GM12878 (cell line): ENCODE data around the gene NOP9. TPM values are rescaled to one million over a fixed set of nuclear protein-coding genes. Genes with fewer than 3 reads are reported as not detected.

Experiments used
- ATF7 ChIP-seq: fragments of 450-650 bp; IDR thresholded peaks from 2 replicates; pipeline ENCODE4 v1.6.1; 2016; ENCODE audit warnings: low read depth, mild to moderate bottlenecking
- BHLHE40 ChIP-seq, 2 experiments: fragments of 450-650 bp in 1 of 2; IDR thresholded peaks; 2 replicates each; pipeline ENCODE4 v1.6.1; 2011 to 2017; ENCODE audit warnings: low read depth in 2 of 2, borderline replicate concordance in 1 of 2, improper control_type of control experiment in 1 of 2, low read length in 1 of 2, mild to moderate bottlenecking in 1 of 2
- CBFB ChIP-seq: IDR thresholded peaks from 2 replicates; pipeline ENCODE4 v1.6.1; 2016; ENCODE audit warnings: antibody characterized with exemption, low read depth
- CBX3 ChIP-seq: fragments of 200-600 bp; sonication (generic); IDR thresholded peaks from 2 replicates; pipeline ENCODE4 v1.6.1; 2016; ENCODE audit warnings: low read depth, borderline replicate concordance
- CHD2 ChIP-seq: IDR thresholded peaks from 2 replicates; pipeline ENCODE4 v1.6.1; 2011; ENCODE audit warnings: low read depth, low read length, improper control_type of control experiment, borderline replicate concordance
- ETV6 ChIP-seq, 2 experiments: fragments of 450-650 bp in 1 of 2; IDR thresholded peaks in 1 of 2; conservative IDR thresholded peaks in 1 of 2; 2 replicates each; pipeline ENCODE4 v1.6.1; 2014; ENCODE audit warnings: antibody characterized with exemption in 1 of 2, borderline replicate concordance in 1 of 2, low read depth in 1 of 2, mild to moderate bottlenecking in 1 of 2, moderate library complexity in 1 of 2
- GABPA ChIP-seq: IDR thresholded peaks from 2 replicates; pipeline ENCODE4 v1.6.1; 2014; ENCODE audit warnings: antibody characterized with exemption, low read depth, mild to moderate bottlenecking, inconsistent platforms
- GATAD2B ChIP-seq: fragments of 450-650 bp; conservative IDR thresholded peaks from 2 replicates; pipeline ENCODE4 v1.6.1; 2017; ENCODE audit warnings: low read depth, mild to moderate bottlenecking, moderate library complexity
- HDAC2 ChIP-seq: fragments of 200-600 bp; sonication (generic); IDR thresholded peaks from 2 replicates; pipeline ENCODE4 v1.6.1; 2017
- IKZF1 ChIP-seq: fragments of 450-650 bp; conservative IDR thresholded peaks from 2 replicates; pipeline ENCODE4 v1.6.1; 2017; ENCODE audit warnings: antibody characterized with exemption, mild to moderate bottlenecking
- NR2F1 ChIP-seq: fragments of 450-650 bp; conservative IDR thresholded peaks from 2 replicates; pipeline ENCODE4 v1.6.1; 2017; ENCODE audit warnings: mild to moderate bottlenecking
- PML ChIP-seq: IDR thresholded peaks from 2 replicates; pipeline ENCODE4 v1.6.1; 2012; ENCODE audit warnings: low read length, inconsistent platforms
- RAD51 ChIP-seq: fragments of 450-650 bp; IDR thresholded peaks from 2 replicates; pipeline ENCODE4 v1.6.1; 2016; ENCODE audit warnings: moderate library complexity, mild to moderate bottlenecking, inconsistent platforms
- RCOR1 ChIP-seq: conservative IDR thresholded peaks from 2 replicates; pipeline ENCODE4 v1.6.1; 2012; ENCODE audit warnings: low read depth, low read length, improper control_type of control experiment
- RUNX3 ChIP-seq: IDR thresholded peaks from 2 replicates; pipeline ENCODE4 v1.6.1; 2012; ENCODE audit warnings: low read length, inconsistent platforms
- SMAD5 ChIP-seq: IDR thresholded peaks from 2 replicates; pipeline ENCODE4 v1.6.1; 2016; ENCODE audit warnings: antibody characterized with exemption, low read depth
- SUPT20H ChIP-seq: IDR thresholded peaks from 2 replicates; pipeline ENCODE4 v1.6.1; 2011; ENCODE audit warnings: low read depth, mild to moderate bottlenecking, low read length, moderate library complexity, borderline replicate concordance; ENCODE audit not compliant: control insufficient read depth
- TCF7 ChIP-seq: IDR thresholded peaks from 2 replicates; pipeline ENCODE4 v1.6.1; 2014; ENCODE audit warnings: antibody characterized with exemption, borderline replicate concordance
- ZBED1 ChIP-seq: IDR thresholded peaks from 2 replicates; pipeline ENCODE4 v1.6.1; 2016; ENCODE audit warnings: borderline replicate concordance
- ZNF207 ChIP-seq: fragments of 450-650 bp; IDR thresholded peaks from 2 replicates; pipeline ENCODE4 v1.6.1; 2014; ENCODE audit warnings: antibody characterized with exemption, mild to moderate bottlenecking, borderline replicate concordance
- polyA plus RNA-seq, 11 experiments: library from polyadenylated mRNA; depleted of rRNA in 4 of 11; unstranded in 6 of 11; stranded (reverse) in 5 of 11; fragments of >200 nt; fragmentation: Nextera tagmentation in 4 of 11; fragmentation: Illumina TruSeq in 1 of 11; extraction: Ambion mirVana in 4 of 11; extraction: Trizol in 1 of 11; gene quantifications; 1 replicate in 1 of 11; 2 replicates in 10 of 11; pipeline versions ENCODE4 v1.2.1 to v1.2.3, GENCODE V29; 2011 to 2016; ENCODE audit warnings: inconsistent platforms in 2 of 11, missing spikeins in 2 of 11, low read depth in 1 of 11
- total RNA-seq, 4 experiments: library from RNA; depleted of rRNA in 3 of 4; stranded (reverse); fragments of >200 nt in 3 of 4; fragmentation: Illumina TruSeq in 1 of 4; extraction: Trizol in 1 of 4; gene quantifications; 2 replicates each; pipeline versions ENCODE4 v1.2.1 to v1.2.3, GENCODE V29; 2013 to 2021
- TF ChIP-seq, protein P1 (sequence below): fragments of 450-650 bp; IDR thresholded peaks from 2 replicates; pipeline ENCODE4 v1.6.1; 2014; ENCODE audit warnings: mild to moderate bottlenecking
- TF ChIP-seq, protein P2 (sequence below): fragments of 450-650 bp; formaldehyde crosslinking; IDR thresholded peaks from 2 replicates; pipeline ENCODE4 v1.4.0; 2022; ENCODE audit warnings: mild to moderate bottlenecking, moderate library complexity
- TF ChIP-seq, protein P3 (sequence below): fragments of 450-650 bp; IDR thresholded peaks from 2 replicates; pipeline ENCODE4 v1.6.1; 2016; ENCODE audit warnings: mild to moderate bottlenecking
- TF ChIP-seq, protein P4 (sequence below), 3 experiments: IDR thresholded peaks in 2 of 3; conservative IDR thresholded peaks in 1 of 3; 2 replicates each; pipeline ENCODE4 v1.5.1; 2011; ENCODE audit warnings: low read depth in 3 of 3, low read length in 3 of 3, mild to moderate bottlenecking in 3 of 3, control low read depth in 2 of 3, moderate library complexity in 2 of 3, inconsistent platforms in 1 of 3, mixed read lengths in 1 of 3; ENCODE audit not compliant: control insufficient read depth in 2 of 3, insufficient read depth in 1 of 3; ENCODE audit errors: extremely low read depth in 1 of 3

Gene NOP9
- total and polyA plus RNA-seq, 10 of the 15 experiments (the other 5 are each of a cell fraction or from before 2014, with no cell fraction given) = 2.4 to 43.9 (median 20.3) TPM

DNA sequence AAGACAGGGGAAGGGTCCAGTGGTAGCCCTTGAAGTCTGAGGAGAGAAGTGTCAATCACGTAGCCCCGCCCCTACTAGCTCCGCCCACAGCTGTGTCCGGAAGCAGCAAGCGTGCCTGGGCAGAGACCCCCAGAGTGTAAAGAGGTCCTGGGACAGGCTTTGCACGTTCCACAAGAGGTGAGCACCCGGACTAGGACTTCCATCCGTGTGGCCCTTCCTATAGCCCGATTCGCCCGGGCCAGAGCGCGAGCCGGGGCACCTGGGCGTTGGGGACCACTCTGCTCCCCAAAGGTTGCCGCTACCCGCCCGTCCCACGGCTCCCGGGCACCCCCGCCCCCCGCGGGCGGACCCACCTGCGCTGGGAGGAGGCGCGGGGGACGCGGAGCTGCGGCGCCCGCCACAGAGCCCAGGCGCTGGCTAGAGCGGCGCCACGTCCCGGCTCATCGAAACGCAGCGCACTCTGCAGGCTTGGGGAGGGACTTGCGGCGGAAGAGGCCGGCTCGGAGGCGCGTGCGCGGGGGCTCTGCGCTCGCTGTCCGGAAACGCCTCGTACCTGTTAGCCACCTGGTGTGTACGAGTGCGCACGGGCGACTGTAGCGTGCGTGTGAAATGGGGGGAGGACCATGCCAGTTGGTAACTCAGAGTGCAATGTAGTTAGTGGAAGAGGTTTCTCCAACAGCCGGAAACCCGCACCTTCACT is 28.4 kb upstream of the NOP9 start, which contains the start of gene RABGGTA (continued):
- TF ChIP-seq TCF7 (no peak), ETV6 (conservative IDR thresholded peaks at IDR 0.05 in 1 of 2, IDR thresholded peaks at IDR 0.05 in 1 of 2; ENCODE audit: borderline replicate concordance in 1 of 2, low read depth in 1 of 2) (peak; percentile 39 to 59; a peak in 1 of 4 replicates), BHLHE40 (IDR thresholded peaks at IDR 0.05; ENCODE audit: borderline replicate concordance in 1 of 2, low read depth in 2 of 2, low read length in 1 of 2) (peak; percentile 85 to 93), ATF7 (no peak; the same call in none of the 2 replicates), GABPA (0 out of 2 replicates have a peak, but pooled peaks have one; percentile 21), GATAD2B (peak; percentile 98), RAD51 (no peak), CBFB (no peak), CHD2 (peak; percentile 49; the same call in 1 of the 2 replicates), ZNF207 (peak; percentile 97; the same call in 1 of the 2 replicates), RUNX3 (peak; percentile 68; the same call in 1 of the 2 replicates), SMAD5 (peak; percentile 69; the same call in 1 of the 2 replicates), HDAC2 (no peak), SUPT20H (no peak), ZBED1 (no peak), NR2F1 (peak; percentile 64), CBX3 (no peak), IKZF1 (peak; percentile 95), PML (peak; percentile 87), RCOR1 (peak; percentile 92)
- TF ChIP-seq, protein P1, sequence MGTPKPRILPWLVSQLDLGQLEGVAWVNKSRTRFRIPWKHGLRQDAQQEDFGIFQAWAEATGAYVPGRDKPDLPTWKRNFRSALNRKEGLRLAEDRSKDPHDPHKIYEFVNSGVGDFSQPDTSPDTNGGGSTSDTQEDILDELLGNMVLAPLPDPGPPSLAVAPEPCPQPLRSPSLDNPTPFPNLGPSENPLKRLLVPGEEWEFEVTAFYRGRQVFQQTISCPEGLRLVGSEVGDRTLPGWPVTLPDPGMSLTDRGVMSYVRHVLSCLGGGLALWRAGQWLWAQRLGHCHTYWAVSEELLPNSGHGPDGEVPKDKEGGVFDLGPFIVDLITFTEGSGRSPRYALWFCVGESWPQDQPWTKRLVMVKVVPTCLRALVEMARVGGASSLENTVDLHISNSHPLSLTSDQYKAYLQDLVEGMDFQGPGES = no peak
- TF ChIP-seq, protein P2, sequence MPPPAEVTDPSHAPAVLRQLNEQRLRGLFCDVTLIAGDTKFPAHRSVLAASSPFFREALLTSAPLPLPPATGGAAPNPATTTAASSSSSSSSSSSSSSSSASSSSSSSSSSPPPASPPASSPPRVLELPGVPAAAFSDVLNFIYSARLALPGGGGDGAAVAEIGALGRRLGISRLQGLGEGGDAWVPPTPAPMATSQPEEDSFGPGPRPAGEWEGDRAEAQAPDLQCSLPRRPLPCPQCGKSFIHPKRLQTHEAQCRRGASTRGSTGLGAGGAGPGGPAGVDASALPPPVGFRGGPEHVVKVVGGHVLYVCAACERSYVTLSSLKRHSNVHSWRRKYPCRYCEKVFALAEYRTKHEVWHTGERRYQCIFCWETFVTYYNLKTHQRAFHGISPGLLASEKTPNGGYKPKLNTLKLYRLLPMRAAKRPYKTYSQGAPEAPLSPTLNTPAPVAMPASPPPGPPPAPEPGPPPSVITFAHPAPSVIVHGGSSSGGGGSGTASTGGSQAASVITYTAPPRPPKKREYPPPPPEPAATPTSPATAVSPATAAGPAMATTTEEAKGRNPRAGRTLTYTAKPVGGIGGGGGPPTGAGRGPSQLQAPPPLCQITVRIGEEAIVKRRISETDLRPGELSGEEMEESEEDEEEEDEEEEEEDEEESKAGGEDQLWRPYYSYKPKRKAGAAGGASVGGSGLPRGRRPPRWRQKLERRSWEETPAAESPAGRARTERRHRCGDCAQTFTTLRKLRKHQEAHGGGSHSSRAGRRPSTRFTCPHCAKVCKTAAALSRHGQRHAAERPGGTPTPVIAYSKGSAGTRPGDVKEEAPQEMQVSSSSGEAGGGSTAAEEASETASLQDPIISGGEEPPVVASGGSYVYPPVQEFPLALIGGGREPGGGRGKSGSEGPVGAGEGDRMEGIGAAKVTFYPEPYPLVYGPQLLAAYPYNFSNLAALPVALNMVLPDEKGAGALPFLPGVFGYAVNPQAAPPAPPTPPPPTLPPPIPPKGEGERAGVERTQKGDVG (CRISPR knock-in tag) = no peak
- TF ChIP-seq, protein P3, sequence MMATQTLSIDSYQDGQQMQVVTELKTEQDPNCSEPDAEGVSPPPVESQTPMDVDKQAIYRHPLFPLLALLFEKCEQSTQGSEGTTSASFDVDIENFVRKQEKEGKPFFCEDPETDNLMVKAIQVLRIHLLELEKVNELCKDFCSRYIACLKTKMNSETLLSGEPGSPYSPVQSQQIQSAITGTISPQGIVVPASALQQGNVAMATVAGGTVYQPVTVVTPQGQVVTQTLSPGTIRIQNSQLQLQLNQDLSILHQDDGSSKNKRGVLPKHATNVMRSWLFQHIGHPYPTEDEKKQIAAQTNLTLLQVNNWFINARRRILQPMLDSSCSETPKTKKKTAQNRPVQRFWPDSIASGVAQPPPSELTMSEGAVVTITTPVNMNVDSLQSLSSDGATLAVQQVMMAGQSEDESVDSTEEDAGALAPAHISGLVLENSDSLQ = peak; percentile 98
- TF ChIP-seq, protein P4, sequence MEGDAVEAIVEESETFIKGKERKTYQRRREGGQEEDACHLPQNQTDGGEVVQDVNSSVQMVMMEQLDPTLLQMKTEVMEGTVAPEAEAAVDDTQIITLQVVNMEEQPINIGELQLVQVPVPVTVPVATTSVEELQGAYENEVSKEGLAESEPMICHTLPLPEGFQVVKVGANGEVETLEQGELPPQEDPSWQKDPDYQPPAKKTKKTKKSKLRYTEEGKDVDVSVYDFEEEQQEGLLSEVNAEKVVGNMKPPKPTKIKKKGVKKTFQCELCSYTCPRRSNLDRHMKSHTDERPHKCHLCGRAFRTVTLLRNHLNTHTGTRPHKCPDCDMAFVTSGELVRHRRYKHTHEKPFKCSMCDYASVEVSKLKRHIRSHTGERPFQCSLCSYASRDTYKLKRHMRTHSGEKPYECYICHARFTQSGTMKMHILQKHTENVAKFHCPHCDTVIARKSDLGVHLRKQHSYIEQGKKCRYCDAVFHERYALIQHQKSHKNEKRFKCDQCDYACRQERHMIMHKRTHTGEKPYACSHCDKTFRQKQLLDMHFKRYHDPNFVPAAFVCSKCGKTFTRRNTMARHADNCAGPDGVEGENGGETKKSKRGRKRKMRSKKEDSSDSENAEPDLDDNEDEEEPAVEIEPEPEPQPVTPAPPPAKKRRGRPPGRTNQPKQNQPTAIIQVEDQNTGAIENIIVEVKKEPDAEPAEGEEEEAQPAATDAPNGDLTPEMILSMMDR (IDR thresholded peaks at IDR 0.05 in 2 of 3, conservative IDR thresholded peaks at IDR 0.05 in 1 of 3; ENCODE audit: control insufficient read depth in 2 of 3, extremely low read depth in 1 of 3, insufficient read depth in 1 of 3, low read depth in 3 of 3, low read length in 3 of 3) = peak; percentile 84 to 93 (median 86); a peak in 5 of 6 replicates
